Prostate gland (tissue), 2 donors: ENCODE measurements around the gene PPFIBP2.

ENCODE experiments used
- POLR2A ChIP-seq: fragments of 450-650 bp; IDR thresholded peaks from one replicate; pipeline ENCODE4 v1.6.1; 2016; ENCODE audit warnings: antibody characterized with exemption, mild to moderate bottlenecking
- TF ChIP-seq, protein P1 (sequence below), 4 experiments: fragments of 200-600 bp in 2 of 4; fragments of 450-650 bp in 2 of 4; sonication (generic) in 2 of 4; IDR thresholded peaks; 1 replicate in 3 of 4; 2 replicates in 1 of 4; pipeline ENCODE4 v1.5.1; 2016 to 2019; ENCODE audit warnings: antibody characterized with exemption in 4 of 4, mild to moderate bottlenecking in 2 of 4, moderate library complexity in 2 of 4

DNA sequence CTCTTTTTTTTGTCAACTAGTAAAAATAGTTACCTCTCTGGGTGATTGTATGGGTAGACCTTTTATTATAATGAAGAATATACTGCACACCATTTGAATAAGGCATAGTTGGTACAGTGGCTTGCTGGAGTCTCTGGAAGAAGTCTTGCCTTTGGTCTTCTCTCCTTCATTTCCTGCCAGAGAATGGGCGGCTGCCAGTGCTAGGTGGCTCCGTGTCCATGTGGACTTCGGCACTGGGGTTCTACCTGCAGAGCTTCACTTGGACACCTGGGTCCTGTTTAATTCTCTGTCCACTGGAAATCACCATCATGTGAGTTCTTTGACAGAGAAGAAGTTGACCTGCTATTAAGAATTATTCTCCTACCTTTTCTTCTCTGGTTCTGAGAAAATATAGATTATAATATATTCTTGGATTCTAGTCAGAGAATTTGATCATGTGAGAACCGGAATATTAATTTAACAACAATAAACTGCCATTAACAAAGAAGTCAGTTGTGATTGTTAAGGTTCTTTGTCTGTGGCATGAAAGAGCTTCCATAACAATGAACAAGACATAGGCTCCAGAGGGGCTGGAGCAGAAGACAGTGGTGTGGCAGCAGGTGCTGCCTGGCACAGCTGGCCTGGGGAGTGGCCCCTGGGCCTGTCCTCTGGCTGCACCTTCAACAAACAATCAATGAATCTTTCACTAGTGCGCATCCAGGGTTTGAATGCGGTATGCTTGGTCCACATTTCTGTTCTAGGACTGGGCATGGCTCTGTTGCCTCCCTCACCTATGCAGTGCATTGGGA lies 77.5 kb downstream of the PPFIBP2 start:
- no peak for TF ChIP-seq POLR2A
- TF ChIP-seq, protein P1, sequence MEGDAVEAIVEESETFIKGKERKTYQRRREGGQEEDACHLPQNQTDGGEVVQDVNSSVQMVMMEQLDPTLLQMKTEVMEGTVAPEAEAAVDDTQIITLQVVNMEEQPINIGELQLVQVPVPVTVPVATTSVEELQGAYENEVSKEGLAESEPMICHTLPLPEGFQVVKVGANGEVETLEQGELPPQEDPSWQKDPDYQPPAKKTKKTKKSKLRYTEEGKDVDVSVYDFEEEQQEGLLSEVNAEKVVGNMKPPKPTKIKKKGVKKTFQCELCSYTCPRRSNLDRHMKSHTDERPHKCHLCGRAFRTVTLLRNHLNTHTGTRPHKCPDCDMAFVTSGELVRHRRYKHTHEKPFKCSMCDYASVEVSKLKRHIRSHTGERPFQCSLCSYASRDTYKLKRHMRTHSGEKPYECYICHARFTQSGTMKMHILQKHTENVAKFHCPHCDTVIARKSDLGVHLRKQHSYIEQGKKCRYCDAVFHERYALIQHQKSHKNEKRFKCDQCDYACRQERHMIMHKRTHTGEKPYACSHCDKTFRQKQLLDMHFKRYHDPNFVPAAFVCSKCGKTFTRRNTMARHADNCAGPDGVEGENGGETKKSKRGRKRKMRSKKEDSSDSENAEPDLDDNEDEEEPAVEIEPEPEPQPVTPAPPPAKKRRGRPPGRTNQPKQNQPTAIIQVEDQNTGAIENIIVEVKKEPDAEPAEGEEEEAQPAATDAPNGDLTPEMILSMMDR (IDR thresholded peaks at IDR 0.05) = no peak
